HG03095 (cell line): ENCODE results near the gene STAT5B.
"Not testable (repeated sequence)": the region's sequence is repeated elsewhere in the genome, so short reads cannot be mapped to it uniquely, and the experiment has no call there.

Experiments
- ATAC-seq: cut with Tn5 transposase; IDR thresholded peaks from one replicate; pipeline ENCODE4 v1.9.1; 2021; ENCODE audit warnings: moderate library complexity; ENCODE audit not compliant: unreplicated experiment

Gene STAT5B

GRCh38 chr17:42200706-42201457, 75.3 kb downstream of the STAT5B start:
- ATAC-seq, result no peak

- no peak for ATAC-seq
Measured at GRCh38 chr17:42199416-42200011, 76.7 kb downstream of the STAT5B start.

- no peak for ATAC-seq
Measured at GRCh38 chr17:42198897-42199296, 77.3 kb downstream of the STAT5B start.

- ATAC-seq, result no peak
Measured at GRCh38 chr17:42197564-42198156, 78.5 kb downstream of the STAT5B start.

GRCh38 chr17:42193969-42194899, 82.0 kb downstream of the STAT5B start, which contains the start of gene GHDC:
Gene GHDC (minus strand): TSS chr17:42194494. CDS start chr17:42193581, 913 bp downstream.
- ATAC-seq, result peak; percentile 68

- no peak for ATAC-seq
Measured at GRCh38 chr17:42193216-42193968, 82.8 kb downstream of the STAT5B start.

GRCh38 chr17:42192189-42193126, 83.7 kb downstream of the STAT5B start:
- ATAC-seq, result no peak

- no peak for ATAC-seq
Measured at GRCh38 chr17:42191275-42191608, 84.9 kb downstream of the STAT5B start.

- ATAC-seq, result no peak
Measured at GRCh38 chr17:42190491-42191274, 85.5 kb downstream of the STAT5B start.

- no peak for ATAC-seq
Measured at GRCh38 chr17:42189651-42189965, 86.6 kb downstream of the STAT5B start.

- ATAC-seq, result no peak
Measured at GRCh38 chr17:42188749-42189650, 87.2 kb downstream of the STAT5B start.

- no peak for ATAC-seq
Measured at GRCh38 chr17:42187833-42188232, 88.4 kb downstream of the STAT5B start.

- ATAC-seq, result not testable (repeated sequence)
Measured at GRCh38 chr17:42186191-42186590, 90.0 kb downstream of the STAT5B start.

- ATAC-seq, result no peak
Measured at GRCh38 chr17:42185621-42185930, 90.6 kb downstream of the STAT5B start.

- no peak for ATAC-seq
Measured at GRCh38 chr17:42184713-42185620, 91.2 kb downstream of the STAT5B start, which contains the start of gene HCRT. Gene HCRT (minus strand): TSS chr17:42185452. CDS start chr17:42185365, 87 bp downstream.
